Dermis blood vessel endothelial cell (primary cell): Measurements from ENCODE around the gene SYNPO2. TPM values are rescaled to one million over a fixed set of nuclear protein-coding genes. Genes with fewer than 3 reads are reported as not detected.
A peak's percentile ranks its signal among the peaks of the same experiment; 100 is the strongest.
"Not testable (repeated sequence)": the region's sequence is repeated elsewhere in the genome, so short reads cannot be mapped to it uniquely, and the experiment has no call there.

ENCODE experiments used
- DNase-seq: peaks from one replicate; pipeline ENCODE4 v3.0.0; 2010
- total RNA-seq: library from RNA; depleted of rRNA; stranded (reverse); fragments of >200 nt; gene quantifications from 2 replicates; pipeline ENCODE4 v1.2.3, GENCODE V29; 2014

Gene SYNPO2, protein sequence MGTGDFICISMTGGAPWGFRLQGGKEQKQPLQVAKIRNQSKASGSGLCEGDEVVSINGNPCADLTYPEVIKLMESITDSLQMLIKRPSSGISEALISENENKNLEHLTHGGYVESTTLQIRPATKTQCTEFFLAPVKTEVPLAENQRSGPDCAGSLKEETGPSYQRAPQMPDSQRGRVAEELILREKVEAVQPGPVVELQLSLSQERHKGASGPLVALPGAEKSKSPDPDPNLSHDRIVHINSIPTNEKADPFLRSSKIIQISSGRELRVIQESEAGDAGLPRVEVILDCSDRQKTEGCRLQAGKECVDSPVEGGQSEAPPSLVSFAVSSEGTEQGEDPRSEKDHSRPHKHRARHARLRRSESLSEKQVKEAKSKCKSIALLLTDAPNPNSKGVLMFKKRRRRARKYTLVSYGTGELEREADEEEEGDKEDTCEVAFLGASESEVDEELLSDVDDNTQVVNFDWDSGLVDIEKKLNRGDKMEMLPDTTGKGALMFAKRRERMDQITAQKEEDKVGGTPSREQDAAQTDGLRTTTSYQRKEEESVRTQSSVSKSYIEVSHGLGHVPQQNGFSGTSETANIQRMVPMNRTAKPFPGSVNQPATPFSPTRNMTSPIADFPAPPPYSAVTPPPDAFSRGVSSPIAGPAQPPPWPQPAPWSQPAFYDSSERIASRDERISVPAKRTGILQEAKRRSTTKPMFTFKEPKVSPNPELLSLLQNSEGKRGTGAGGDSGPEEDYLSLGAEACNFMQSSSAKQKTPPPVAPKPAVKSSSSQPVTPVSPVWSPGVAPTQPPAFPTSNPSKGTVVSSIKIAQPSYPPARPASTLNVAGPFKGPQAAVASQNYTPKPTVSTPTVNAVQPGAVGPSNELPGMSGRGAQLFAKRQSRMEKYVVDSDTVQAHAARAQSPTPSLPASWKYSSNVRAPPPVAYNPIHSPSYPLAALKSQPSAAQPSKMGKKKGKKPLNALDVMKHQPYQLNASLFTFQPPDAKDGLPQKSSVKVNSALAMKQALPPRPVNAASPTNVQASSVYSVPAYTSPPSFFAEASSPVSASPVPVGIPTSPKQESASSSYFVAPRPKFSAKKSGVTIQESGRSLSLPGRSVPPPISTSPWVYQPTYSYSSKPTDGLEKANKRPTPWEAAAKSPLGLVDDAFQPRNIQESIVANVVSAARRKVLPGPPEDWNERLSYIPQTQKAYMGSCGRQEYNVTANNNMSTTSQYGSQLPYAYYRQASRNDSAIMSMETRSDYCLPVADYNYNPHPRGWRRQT
- total RNA-seq, result 0.17 and 0.19 TPM in 2 replicates

DNA sequence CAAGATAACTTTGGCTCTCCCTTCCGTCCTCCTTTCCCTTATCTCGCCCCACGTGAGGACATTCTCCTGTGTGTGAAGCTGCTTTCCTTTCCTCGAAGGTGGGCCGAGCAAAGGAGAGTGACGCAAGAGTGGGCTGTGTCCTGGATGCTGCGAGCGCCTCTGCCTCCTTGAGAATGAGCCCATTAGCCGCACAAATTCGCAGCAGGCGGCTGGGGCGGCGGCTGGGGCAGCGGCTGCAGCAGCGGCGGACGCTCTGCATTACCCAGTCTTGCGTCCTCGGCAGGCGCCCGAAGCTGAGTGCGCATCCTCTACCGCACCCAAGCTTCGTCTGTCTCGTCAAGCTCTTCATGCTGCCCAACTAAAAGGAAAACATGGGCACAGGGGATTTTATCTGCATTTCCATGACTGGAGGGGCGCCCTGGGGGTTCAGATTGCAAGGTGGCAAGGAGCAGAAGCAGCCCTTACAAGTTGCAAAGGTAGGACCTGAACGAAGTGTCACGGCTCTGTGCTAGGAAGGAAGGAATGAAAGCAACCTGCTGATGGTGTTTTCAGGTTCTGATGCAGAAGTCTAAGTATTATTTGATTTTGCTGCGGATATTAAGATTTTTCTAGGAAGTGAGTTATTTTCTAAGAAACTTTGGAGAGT, at the start of gene SYNPO2:
Gene SYNPO2 (plus strand): TSS at position 189 of the 646 bp plus-strand sequence. CDS start 183 bp downstream, at position 372.
- DNase-seq, result peak; percentile 71

DNA sequence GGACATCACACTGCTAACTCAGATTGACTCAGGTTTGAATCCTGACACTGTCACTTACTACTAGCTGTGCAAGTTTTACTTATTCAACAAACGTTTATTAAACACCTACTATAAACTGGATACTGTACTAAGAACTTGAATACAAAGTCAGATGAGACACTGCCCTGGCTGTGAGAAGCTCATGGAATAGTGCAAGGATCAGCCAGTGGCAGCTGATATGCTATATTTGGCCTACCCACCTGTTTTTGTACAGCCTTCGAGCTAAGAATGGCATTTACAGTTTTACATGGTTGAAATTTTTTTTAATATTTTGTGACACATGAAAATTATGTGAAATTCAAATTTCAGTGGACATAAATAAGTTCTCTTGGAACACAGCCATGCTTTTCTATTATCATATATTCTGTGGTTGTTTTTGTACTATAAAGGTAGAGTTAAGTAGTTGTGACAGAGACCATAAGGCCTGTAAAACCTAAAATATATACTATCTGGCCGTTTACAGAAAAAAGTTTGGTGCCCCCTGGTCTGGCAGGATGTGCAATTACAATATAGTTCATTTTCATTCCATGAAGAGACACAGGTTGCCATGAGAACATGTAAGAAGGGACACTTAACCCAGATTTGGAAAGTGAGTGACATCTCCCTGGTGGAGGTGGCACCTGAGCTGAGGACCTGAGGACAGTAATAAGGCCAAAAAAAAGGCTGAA, 49.3 kb upstream of the SYNPO2 start:
- no peak for DNase-seq

DNA sequence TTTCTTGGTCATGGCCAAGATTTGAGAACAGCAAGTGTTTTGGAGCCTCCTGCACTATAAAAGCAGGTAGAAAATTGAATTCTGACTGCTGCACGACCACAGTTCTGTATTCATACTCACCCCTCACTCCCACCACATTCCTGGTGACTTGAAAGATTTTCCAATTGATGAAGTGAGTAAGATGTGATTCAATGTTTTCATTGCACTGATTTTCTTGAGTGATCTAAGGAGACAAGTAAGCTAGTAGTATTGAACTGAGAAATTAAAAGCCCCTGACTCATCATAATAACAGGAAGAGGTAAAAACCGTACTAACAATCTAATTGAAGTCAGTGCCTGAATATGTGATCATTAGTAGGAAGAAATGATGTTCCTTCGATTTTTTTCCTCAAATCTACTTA, 46.6 kb upstream of the SYNPO2 start:
- peak; percentile 53 for DNase-seq

DNA sequence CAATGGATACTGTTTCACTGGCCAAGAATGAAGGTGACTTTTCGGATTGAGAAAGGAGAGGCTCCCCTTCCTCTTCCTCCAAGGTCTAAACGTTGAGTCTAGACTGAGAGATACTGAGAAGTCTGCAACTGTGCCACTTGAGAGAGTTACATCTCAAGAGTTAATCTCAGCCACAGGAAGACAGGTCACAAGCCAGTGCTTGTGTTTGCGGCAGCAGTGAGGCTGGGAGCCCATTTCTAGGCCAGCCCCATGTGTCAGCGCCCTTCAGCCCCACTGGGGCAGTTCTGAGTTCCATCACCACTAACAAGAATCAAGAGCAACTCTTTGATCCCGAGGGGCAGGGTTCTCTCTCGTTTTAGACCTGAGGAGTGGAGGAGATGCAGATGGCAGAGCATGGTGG, 45.4 kb upstream of the SYNPO2 start:
- no peak for DNase-seq

DNA sequence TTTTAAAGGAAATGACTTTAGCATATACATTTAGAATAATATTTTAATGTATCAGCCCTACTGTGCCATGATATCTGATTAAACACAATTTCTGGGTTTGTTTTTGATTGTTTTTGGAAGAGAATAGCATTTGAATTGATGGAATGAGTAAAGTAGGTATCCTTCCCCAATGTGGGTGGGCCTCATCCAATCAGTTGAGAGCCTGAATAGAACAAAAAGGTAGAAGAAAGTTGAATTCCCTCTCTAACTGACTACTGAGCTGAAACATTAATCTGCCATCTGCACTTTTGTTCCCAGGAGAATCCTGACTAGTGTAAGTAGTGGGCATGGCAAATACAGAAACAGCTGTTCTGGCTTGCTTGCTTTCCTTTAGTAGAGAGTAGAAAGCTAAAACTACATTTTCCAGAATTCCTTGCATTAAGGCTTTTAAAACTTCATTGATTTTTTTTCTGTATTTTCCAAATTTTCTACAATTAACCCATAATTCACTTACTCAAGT, 43.1 kb upstream of the SYNPO2 start:
- DNase-seq, result no peak

DNA sequence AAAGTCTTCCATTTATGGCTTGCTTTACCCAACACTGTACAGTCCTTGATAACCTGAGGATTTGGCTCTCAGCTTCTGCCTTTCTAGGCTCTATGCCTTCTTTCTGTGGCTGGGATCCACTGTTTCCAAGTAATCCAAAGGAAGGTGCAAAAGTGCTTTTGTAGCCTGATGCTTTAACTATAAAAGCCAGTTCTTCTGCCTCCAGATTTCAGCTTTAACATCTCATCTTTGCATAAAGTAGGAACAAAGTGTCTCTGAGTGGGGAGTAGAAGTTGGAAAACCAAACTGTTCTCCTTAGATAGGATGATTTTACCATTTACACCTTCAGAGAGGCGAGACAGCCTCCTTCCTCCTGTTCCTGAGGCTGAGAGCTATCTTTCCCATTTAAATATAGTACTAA, 41.7 kb upstream of the SYNPO2 start:
- DNase-seq, result no peak

DNA sequence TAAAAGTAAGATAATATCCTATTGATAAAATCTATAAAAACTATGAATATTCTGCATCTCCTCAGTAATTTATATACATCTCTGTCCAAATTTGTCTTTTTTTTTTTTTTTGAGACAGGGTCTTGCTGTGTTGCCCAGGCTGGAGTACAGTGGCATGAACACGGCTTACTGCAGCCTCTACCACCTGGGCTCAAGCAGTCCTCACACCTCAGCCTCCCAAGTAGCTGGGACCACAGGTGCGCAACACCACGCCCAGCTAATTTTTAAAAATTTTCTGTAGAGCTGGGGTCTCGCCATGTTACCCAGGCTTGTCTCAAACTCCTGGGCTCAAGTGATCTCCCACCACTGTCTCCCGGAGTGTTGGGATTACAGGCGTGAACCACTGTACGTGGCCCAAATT, 40.4 kb upstream of the SYNPO2 start:
- DNase-seq, result no peak

DNA sequence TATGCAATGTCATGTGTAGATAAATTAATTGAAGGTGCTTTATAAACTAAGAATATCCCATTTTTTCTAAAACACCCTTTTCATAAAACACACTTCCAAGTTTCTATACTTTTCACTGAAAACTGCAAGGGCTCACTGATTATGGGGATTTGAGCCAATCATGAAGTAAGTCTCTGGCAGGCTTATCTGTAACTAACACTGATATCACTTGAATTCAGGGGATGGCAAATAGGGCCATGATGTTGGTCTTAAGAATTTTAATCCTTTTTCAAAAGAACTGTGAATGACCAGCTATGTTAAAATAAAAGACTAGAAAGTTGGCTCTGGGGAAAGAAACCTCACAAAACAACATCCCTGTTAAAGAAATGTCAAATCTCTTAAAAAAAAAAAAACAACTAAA, 39.8 kb upstream of the SYNPO2 start:
- no peak for DNase-seq

DNA sequence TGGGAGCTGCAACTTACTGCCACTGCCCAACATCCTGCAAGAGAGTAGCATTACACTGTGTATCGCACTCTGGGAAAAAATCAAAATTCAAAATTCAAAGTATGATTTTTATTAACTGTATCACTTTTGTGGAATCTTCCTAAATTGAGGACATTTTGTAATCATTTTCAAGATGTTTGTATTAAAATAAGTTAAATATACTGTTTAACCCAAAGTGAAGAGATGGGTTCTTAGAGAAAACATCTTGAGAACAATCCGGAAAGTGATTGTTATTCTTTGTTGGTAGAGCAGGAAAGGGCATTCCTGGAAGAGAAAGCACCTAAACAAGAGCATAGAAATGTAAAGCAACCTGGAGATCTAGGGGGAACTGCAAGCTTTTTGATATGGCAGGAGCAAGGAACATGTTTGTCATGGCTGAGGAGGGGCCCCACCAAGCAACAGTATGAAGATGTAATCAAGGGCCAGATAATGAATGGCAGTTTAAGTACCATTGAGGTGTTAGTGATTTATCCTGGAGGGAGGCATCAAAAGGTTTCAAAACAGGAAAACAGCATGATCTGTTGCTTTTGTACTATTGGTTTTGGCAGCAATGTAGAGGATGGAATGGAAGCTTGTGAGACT, 38.7 kb upstream of the SYNPO2 start:
- no peak for DNase-seq

DNA sequence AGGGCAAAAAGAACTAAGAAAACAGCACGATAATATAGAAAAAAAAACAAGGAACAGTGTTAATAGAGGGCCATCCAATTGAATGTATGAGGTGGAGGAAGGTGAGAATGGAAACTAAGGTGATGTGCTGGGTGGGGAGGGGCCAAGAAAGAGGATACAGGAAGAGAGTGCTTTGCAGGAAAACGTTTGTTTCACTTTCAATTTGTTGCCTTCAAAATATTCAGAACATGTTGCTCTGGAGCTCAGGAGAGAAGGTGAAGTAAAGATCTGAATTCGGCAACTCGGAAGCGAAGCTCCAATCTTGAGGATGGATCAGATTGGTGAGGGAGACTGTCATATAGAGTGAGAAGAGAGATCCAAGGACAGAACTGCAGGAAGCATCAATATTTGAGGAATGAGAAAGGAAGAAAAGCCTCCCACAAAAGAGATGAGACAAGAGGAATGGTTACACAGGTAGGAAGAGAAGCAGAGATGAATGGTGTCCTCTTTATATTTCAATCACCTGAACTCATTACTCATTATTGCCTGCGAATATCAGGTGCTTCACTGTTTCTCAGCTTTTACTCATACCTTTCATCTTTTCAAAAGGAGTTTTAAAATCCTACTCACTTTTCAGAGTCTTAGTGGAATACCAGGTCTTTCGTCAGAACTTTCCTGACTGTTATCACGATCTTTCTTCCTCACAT, 38.0 kb upstream of the SYNPO2 start:
- peak; percentile 39 for DNase-seq

DNA sequence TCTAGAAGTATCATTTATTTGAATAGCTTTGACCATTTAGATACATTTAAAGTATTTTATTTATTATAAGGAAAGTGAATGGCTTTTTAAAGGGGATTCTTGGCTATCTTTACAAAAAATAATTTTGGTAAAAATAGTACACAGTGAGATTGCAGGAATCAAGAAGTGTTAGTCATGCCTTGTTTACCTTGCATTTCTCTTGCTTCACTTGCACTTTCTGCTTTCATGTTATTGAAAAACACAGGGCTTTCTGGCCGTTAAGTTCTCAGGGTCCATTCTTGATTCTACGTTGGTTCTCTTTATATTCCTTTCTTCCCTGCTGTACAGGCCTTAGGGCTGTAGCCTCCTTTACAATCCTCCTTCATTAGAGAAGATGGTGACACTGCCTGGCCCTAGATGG, 30.9 kb upstream of the SYNPO2 start:
- DNase-seq, result no peak

DNA sequence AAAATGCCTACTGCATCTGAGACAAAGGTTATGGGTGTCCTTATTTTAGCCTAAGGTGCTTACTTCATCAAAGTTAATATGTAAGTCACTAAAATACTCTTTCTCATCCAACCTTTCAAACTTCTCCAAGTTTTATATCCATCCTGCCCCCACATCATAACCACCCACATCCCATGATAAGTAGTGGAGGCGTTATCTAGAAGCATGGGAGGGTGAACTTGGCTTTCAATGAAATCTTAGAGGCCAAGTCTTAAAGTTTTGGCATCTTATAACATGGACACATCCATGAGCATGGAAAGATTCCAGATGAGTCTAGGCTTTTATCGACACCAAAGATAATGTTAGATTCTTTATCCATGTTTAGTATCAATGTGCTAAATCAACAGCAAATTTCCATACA, 29.9 kb upstream of the SYNPO2 start:
- no peak for DNase-seq

DNA sequence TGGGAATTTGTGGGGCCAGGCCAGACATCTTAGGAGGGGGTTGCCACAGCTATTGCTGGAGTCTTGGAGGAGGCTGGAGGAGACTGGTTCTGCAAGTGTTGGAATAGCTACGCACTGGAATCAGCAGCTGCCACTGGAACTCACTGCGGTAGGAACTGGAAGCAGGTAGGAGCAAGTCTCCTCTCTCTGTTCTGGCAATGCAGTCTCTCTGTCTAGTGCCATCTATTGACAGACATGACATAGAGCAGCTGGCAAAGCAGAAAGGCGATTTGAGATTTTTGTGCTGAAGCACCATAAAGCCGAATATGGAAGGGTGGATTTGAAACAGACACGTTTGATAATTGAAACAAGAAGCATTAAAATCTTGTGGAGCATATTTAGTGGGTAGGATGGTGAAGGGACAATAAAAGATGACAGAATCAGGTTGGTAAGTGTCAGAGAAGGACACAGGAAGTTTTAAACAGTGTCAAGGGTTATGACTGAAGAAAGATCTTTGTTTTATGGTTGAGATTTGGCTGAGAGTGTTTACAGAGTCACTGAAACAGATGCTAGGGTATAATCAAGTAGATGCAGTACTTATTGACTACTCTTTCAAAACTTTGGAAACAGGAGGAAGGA, 23.5 kb upstream of the SYNPO2 start:
- peak; percentile 72 for DNase-seq

DNA sequence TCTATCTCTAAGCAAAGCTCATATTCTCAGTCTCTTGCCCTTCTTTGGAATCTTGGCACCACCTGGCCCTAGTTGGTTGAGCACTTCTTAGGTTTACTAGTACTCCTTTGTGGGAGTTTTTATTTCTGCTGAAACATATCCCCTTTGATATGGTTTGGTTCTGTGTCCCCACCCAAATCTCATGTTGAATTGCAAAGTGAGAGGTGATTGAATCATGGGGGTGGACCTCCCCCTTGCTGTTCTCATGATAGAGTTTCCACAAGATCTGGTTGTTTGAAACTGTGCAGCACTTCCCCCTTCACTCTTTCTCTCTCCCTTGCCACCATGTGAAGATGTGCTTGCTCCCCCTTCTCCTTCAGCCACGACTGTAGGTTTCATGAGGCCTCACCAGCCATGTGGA, 22.2 kb upstream of the SYNPO2 start:
- DNase-seq, result no peak

DNA sequence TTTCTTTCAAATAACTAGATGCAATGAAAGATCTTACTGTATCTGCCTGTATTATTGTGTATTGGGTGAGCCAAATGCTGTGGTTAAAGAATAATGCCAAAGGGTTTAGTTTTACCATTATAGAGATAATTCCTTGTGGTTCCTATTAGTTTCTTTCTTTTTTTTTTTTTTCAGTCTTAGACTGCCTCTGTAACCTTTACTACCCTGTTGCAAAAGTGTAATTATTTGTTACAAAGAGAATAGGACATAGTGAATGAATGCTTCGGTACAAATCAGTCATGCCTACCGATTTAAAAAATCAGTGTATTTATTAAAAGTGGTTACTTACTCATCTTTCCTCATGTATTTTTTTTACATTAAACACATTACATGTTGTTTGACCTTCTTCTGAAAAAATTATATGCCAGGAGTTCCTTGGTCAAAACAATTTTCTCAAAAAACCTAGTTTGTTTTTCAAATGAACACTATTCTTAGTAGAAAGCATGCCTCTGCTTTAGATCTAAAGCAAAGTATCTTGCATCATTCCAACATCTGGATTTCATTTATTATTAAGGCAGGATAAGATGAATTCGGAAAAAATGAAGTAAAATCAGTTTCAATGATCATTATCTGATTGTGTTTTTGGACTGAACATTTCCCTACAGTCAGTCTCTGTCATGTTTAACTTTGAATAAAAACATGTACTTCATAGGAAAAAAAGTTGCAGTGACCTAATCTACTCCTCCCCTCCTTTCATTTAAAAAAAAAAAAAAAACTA, 21.2 kb upstream of the SYNPO2 start:
- DNase-seq, result no peak

DNA sequence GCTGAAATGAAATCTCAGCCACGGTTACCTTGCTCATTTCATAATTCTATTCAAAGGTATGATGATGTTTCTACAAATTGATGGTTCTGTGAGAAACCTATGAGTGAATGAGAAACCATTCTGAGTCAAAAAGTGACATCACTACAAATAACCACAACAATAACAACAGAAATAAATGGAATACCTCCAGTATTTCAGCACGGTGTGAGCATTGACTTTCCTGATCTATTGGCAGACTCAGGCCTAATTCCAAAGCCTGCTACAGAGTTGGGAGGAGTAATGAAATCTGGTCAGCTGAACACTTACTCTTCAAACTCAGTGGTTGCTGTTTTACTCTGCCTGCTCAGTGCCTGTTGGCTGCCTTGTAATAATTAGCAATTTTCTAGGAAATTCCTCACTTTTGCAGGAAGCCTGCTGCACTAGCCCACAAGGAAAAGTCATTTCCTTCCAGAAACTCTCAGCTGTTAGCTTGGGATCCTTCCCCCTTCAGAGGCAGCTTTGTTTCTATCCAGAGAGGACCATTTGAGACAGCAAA, 18.8 kb upstream of the SYNPO2 start:
- peak; percentile 78 for DNase-seq

DNA sequence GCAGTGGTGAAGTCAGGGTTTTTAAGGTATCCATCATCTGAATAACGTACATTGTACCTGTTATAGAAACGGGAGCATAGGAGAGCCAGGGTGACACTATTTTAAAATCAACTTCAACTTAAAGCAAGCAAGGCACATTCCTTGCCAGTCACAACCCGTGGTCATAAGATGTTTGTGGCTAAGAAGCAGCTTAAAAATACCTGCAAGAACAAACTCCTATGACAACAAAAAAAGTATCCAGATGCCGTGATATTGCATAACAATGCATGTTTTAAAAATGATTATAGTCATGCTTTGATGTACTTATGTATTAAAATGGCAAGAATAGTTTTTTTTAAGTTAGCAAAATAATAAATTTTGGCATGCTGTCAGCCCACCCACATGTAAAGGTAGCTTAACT, 16.5 kb upstream of the SYNPO2 start:
- no peak for DNase-seq

DNA sequence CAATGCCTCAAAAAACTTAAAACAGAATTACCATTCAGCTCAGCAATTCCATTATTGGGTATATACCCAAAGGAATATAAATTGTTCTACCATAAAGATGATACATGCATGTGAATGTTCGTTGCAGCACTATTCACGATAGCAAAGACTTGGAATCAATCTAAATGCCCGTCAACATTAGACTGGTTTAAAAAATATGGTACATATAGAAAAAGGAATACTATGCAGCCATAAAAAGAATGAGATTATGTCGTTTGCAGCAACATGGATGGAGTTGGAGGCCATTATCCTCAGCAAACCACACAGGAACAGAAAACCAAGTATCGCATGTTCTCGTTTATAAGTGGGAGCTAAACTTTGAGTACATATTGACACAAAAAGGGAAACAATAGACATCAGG, 10.9 kb upstream of the SYNPO2 start:
- DNase-seq, result no peak

DNA sequence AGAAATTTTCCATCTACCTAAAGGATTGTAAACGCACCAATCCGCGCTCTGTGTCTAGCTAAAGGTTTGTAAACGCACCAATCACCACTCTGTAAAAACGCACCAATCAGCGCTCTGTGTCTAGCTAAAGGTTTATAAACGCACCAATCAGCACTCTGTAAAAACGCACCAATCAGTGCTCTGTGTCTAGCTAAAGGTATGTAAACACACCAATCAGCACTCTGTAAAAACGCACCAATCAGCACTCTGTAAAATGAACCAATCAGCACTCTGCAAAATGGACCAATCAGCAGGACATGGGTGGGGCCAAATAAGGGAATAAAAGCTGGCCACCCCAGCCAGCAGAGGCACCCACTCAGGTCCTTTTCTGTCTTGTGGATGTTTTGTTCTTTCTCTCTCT, 10.1 kb upstream of the SYNPO2 start:
- DNase-seq, result not testable (repeated sequence)
